Neural progenitor cell (in vitro differentiated cells): ENCODE results near the gene HSF2BP.

Source experiments
- CTCF ChIP-seq: fragments of 200-600 bp; sonication (generic); IDR thresholded peaks from 2 replicates; pipeline ENCODE4 v1.5.1; 2017; ENCODE audit warnings: antibody characterized with exemption, mild to moderate bottlenecking
- EZH2 ChIP-seq: fragments of 200-600 bp; sonication (generic); IDR thresholded peaks from 2 replicates; pipeline ENCODE4 v1.6.1; 2017; ENCODE audit warnings: antibody characterized with exemption, mild to moderate bottlenecking, moderate library complexity
- EZH2phosphoT487 ChIP-seq: fragments of 200-600 bp; sonication (generic); IDR thresholded peaks from 2 replicates; pipeline ENCODE4 v1.6.1; 2017; ENCODE audit warnings: antibody characterized with exemption

- TF ChIP-seq CTCF (no peak), EZH2phosphoT487 (no peak), EZH2 (no peak)
Observed at GRCh38 chr21:43623588-43623987, 35.7 kb downstream of the HSF2BP start.
